ENCODE results near the gene RIMBP2.

- TF ChIP-seq GATA2 (IDR thresholded peaks at IDR 0.05; ENCODE audit: low read depth, low read length) (no peak), GATA3 (IDR thresholded peaks at IDR 0.05; ENCODE audit: low read depth, low read length) (no peak)
These were observed 260.9 kb downstream of the RIMBP2 start for GRCh38 chr12:130455161-130455560.

Data from SH-SY5Y (cell line).